ENCODE results near the gene MYO18B. TPM values are rescaled to one million over a fixed set of nuclear protein-coding genes. Genes with fewer than 3 reads are reported as not detected.

MYO18B gene
- total RNA-seq, 2 experiments from 2014 or later = 0.53 to 0.58 TPM

GRCh38 chr22:25804676-25805075, 62.7 kb downstream of the MYO18B start:
- ChIA-PET POLR2A (no interaction called here), CTCF (interaction anchor here (0.6 to 1.5 kb wide), 3 partner anchors 10 to 101 kb away, joined by 3 to 6 read pairs (median 3); no protein-coding TSS in a partner anchor)
- no peaks in the 10 kb centered on the region for H3K9me3 Mint-ChIP-seq (ENCODE audit: low read depth)
- H3K27me3 Mint-ChIP-seq = no peaks in the 10 kb centered on the region
- H3K4me1 Mint-ChIP-seq = no peaks in the 10 kb centered on the region
- no peaks in the 10 kb centered on the region for H3K36me3 Mint-ChIP-seq (ENCODE audit: low read depth)
- H3K27ac Mint-ChIP-seq = no peak overlapping the region
- ATAC-seq (no peak), DNase-seq (no peak)
- intact Hi-C loops (cut with DNase I, micrococcal nuclease) = no loop called here
- H3K4me3 Mint-ChIP-seq = no peak overlapping the region

GRCh38 chr22:25806579-25806978, 64.6 kb downstream of the MYO18B start:
- ChIA-PET POLR2A (interaction anchor here (0.6 kb wide), 1 partner anchor 83 kb away, joined by 3 read pairs; no protein-coding TSS in a partner anchor), CTCF (no interaction called here)
- Mint-ChIP-seq H3K27me3 (peaks cover 2% of the 10 kb centered on the region), H3K9me3 (ENCODE audit: low read depth) (no peaks in the 10 kb centered on the region), H3K36me3 (ENCODE audit: low read depth) (no peaks in the 10 kb centered on the region), H3K27ac (no peak overlapping the region), H3K4me3 (no peak overlapping the region), H3K4me1 (no peaks in the 10 kb centered on the region)
- DNase-seq (no peak), ATAC-seq (no peak)
- intact Hi-C loops (cut with DNase I, micrococcal nuclease) = no loop called here

- H3K27me3 Mint-ChIP-seq = peaks cover 26% of the 10 kb centered on the region
- ATAC-seq = no peak
Measured at GRCh38 chr22:25814685-25815084, 72.7 kb downstream of the MYO18B start.

GRCh38 chr22:25815561-25815960, 73.6 kb downstream of the MYO18B start:
- ATAC-seq = no peak
- intact Hi-C loops (cut with DNase I, micrococcal nuclease) = no loop called here
- Mint-ChIP-seq H3K4me1 (no peaks in the 10 kb centered on the region), H3K27ac (no peak overlapping the region), H3K36me3 (ENCODE audit: low read depth) (no peaks in the 10 kb centered on the region), H3K9me3 (ENCODE audit: low read depth) (peaks cover 2% of the 10 kb centered on the region), H3K4me3 (no peak overlapping the region), H3K27me3 (peaks cover 28% of the 10 kb centered on the region)
- no peak for DNase-seq
- CTCF ChIA-PET = interaction anchor here (0.6 kb wide), 1 partner anchor 77 kb away, joined by 3 read pairs; no protein-coding TSS in a partner anchor
- POLR2A ChIA-PET = no interaction called here

More at GRCh38 chr22:25814685-25815084, 72.7 kb downstream of the MYO18B start:
- no peak for DNase-seq
- H3K27ac Mint-ChIP-seq = no peak overlapping the region
- H3K4me1 Mint-ChIP-seq = no peaks in the 10 kb centered on the region
- H3K36me3 Mint-ChIP-seq (ENCODE audit: low read depth) = no peaks in the 10 kb centered on the region
- ChIA-PET CTCF (interaction anchor here (1.6 kb wide), 1 partner anchor 10 kb away, joined by 6 read pairs; no protein-coding TSS in a partner anchor), POLR2A (no interaction called here)
- no peaks in the 10 kb centered on the region for H3K9me3 Mint-ChIP-seq (ENCODE audit: low read depth)
- intact Hi-C loops (cut with DNase I, micrococcal nuclease) = no loop called here
- H3K4me3 Mint-ChIP-seq = no peak overlapping the region

- ATAC-seq = no peak
- intact Hi-C loops (cut with DNase I, micrococcal nuclease) = no loop called here
- Mint-ChIP-seq H3K27ac (no peak overlapping the region), H3K4me3 (no peak overlapping the region), H3K9me3 (ENCODE audit: low read depth) (peaks cover 2% of the 10 kb centered on the region), H3K27me3 (peaks cover 26% of the 10 kb centered on the region), H3K4me1 (no peaks in the 10 kb centered on the region), H3K36me3 (ENCODE audit: low read depth) (no peaks in the 10 kb centered on the region)
- DNase-seq = no peak
- POLR2A ChIA-PET = no interaction called here
- CTCF ChIA-PET = no interaction called here
Measured at GRCh38 chr22:25816522-25817059, 74.6 kb downstream of the MYO18B start.

- Mint-ChIP-seq H3K27me3 (peaks cover 27% of the 10 kb centered on the region), H3K9me3 (ENCODE audit: low read depth) (peaks cover 6% of the 10 kb centered on the region), H3K4me1 (no peaks in the 10 kb centered on the region), H3K36me3 (ENCODE audit: low read depth) (no peaks in the 10 kb centered on the region), H3K27ac (no peak overlapping the region), H3K4me3 (no peak overlapping the region)
- ATAC-seq = no peak
- DNase-seq = no peak
- intact Hi-C loops (cut with DNase I, micrococcal nuclease) = no loop called here
- ChIA-PET CTCF (no interaction called here), POLR2A (no interaction called here)
Measured at GRCh38 chr22:25817092-25817943, 75.3 kb downstream of the MYO18B start.

- POLR2A ChIA-PET = no interaction called here
- H3K36me3 Mint-ChIP-seq (ENCODE audit: low read depth) = no peaks in the 10 kb centered on the region
- no peaks in the 10 kb centered on the region for H3K4me1 Mint-ChIP-seq
- H3K27ac Mint-ChIP-seq = no peak overlapping the region
- peaks cover 7% of the 10 kb centered on the region for H3K9me3 Mint-ChIP-seq (ENCODE audit: low read depth)
- ATAC-seq (no peak), DNase-seq (no peak)
- peaks cover 30% of the 10 kb centered on the region for H3K27me3 Mint-ChIP-seq
- CTCF ChIA-PET = interaction anchor here (0.8 kb wide), 1 partner anchor 10 kb away, joined by 3 read pairs; no protein-coding TSS in a partner anchor
- no peak overlapping the region for H3K4me3 Mint-ChIP-seq
- intact Hi-C loops (cut with DNase I, micrococcal nuclease) = no loop called here
Measured at GRCh38 chr22:25818541-25818940, 76.6 kb downstream of the MYO18B start.

- H3K27me3 Mint-ChIP-seq = peaks cover 18% of the 10 kb centered on the region
- DNase-seq (no peak), ATAC-seq (no peak)
- H3K36me3 Mint-ChIP-seq (ENCODE audit: low read depth) = no peaks in the 10 kb centered on the region
- intact Hi-C loops (cut with DNase I, micrococcal nuclease) = no loop called here
- no peak overlapping the region for H3K4me3 Mint-ChIP-seq
- CTCF ChIA-PET = interaction anchor here (1.0 kb wide), 1 partner anchor 360 kb away, joined by 3 read pairs; no protein-coding TSS in a partner anchor
- peaks cover 7% of the 10 kb centered on the region for H3K9me3 Mint-ChIP-seq (ENCODE audit: low read depth)
- no peak overlapping the region for H3K27ac Mint-ChIP-seq
- POLR2A ChIA-PET = no interaction called here
- H3K4me1 Mint-ChIP-seq = no peaks in the 10 kb centered on the region
Measured at GRCh38 chr22:25822344-25822743, 80.4 kb downstream of the MYO18B start.

- Mint-ChIP-seq H3K27ac (no peak overlapping the region), H3K27me3 (peaks cover 13% of the 10 kb centered on the region), H3K4me1 (no peaks in the 10 kb centered on the region), H3K4me3 (no peak overlapping the region), H3K36me3 (ENCODE audit: low read depth) (no peaks in the 10 kb centered on the region), H3K9me3 (ENCODE audit: low read depth) (peaks cover 7% of the 10 kb centered on the region)
- DNase-seq (no peak), ATAC-seq (no peak)
- intact Hi-C loops (cut with DNase I, micrococcal nuclease) = no loop called here
- ChIA-PET CTCF (interaction anchor here (1.0 kb wide), 1 partner anchor 361 kb away, joined by 3 read pairs; no protein-coding TSS in a partner anchor), POLR2A (no interaction called here)
Measured at GRCh38 chr22:25823276-25823675, 81.3 kb downstream of the MYO18B start.

GRCh38 chr22:25824828-25825423, 82.9 kb downstream of the MYO18B start:
- Mint-ChIP-seq H3K27ac (no peak overlapping the region), H3K4me3 (no peak overlapping the region), H3K4me1 (no peaks in the 10 kb centered on the region), H3K36me3 (ENCODE audit: low read depth) (no peaks in the 10 kb centered on the region), H3K9me3 (ENCODE audit: low read depth) (peaks cover 7% of the 10 kb centered on the region), H3K27me3 (peaks cover 10% of the 10 kb centered on the region)
- ATAC-seq (no peak), DNase-seq (no peak)
- POLR2A ChIA-PET = no interaction called here
- CTCF ChIA-PET = no interaction called here
- intact Hi-C loops (cut with DNase I, micrococcal nuclease) = no loop called here

- ATAC-seq = no peak
- Mint-ChIP-seq H3K4me1 (no peaks in the 10 kb centered on the region), H3K36me3 (ENCODE audit: low read depth) (no peaks in the 10 kb centered on the region), H3K27ac (no peak overlapping the region), H3K27me3 (peaks cover 4% of the 10 kb centered on the region), H3K9me3 (ENCODE audit: low read depth) (peaks cover under 1% of the 10 kb centered on the region), H3K4me3 (no peak overlapping the region)
- POLR2A ChIA-PET = no interaction called here
- intact Hi-C loops (cut with DNase I, micrococcal nuclease) = no loop called here
- CTCF ChIA-PET = no interaction called here
- DNase-seq = no peak
Measured at GRCh38 chr22:25827415-25827814, 85.4 kb downstream of the MYO18B start.

- CTCF ChIA-PET = interaction anchor here (0.6 kb wide), 1 partner anchor 9 kb away, joined by 3 read pairs; no protein-coding TSS in a partner anchor
- H3K27me3 Mint-ChIP-seq = peaks cover 2% of the 10 kb centered on the region
- H3K36me3 Mint-ChIP-seq (ENCODE audit: low read depth) = no peaks in the 10 kb centered on the region
- DNase-seq = no peak
- intact Hi-C loops (cut with DNase I, micrococcal nuclease) = no loop called here
- no peaks in the 10 kb centered on the region for H3K9me3 Mint-ChIP-seq (ENCODE audit: low read depth)
- ATAC-seq = no peak
- no peaks in the 10 kb centered on the region for H3K4me1 Mint-ChIP-seq
- H3K4me3 Mint-ChIP-seq = no peak overlapping the region
- no peak overlapping the region for H3K27ac Mint-ChIP-seq
- POLR2A ChIA-PET = no interaction called here
Measured at GRCh38 chr22:25828422-25828821, 86.4 kb downstream of the MYO18B start.
